Mucosa of rectum (tissue), 2 donors: ENCODE data around the gene PRKACA.
"Not testable (repeated sequence)": the region's sequence is repeated elsewhere in the genome, so short reads cannot be mapped to it uniquely, and the experiment has no call there.

Source experiments
- H3K27ac ChIP-seq, 2 donors: one replicate each; pipeline ENCODE4 v1.7.0; 2013; ENCODE audit warnings: inconsistent platforms in 2 of 2, low read depth in 2 of 2, low read length in 2 of 2
- H3K27me3 ChIP-seq, 2 donors: one replicate each; pipeline ENCODE4 v1.7.0; 2013; ENCODE audit warnings: low read length in 2 of 2; ENCODE audit not compliant: control insufficient read depth in 2 of 2, insufficient read depth in 2 of 2
- H3K36me3 ChIP-seq, 2 donors: one replicate each; pipeline ENCODE4 v1.7.0; 2013; ENCODE audit warnings: low read length in 2 of 2; ENCODE audit not compliant: control insufficient read depth in 2 of 2, insufficient read depth in 2 of 2
- H3K4me1 ChIP-seq, 2 donors: one replicate each; pipeline ENCODE4 v1.7.0; 2013; ENCODE audit warnings: low read length in 2 of 2, mild to moderate bottlenecking in 1 of 2; ENCODE audit not compliant: control insufficient read depth in 2 of 2, insufficient read depth in 2 of 2
- H3K4me3 ChIP-seq, 2 donors: one replicate each; pipeline ENCODE4 v1.7.0; 2013; ENCODE audit warnings: low read length in 2 of 2
- H3K9ac ChIP-seq, 2 donors: one replicate each; pipeline ENCODE4 v1.7.0; 2013; ENCODE audit warnings: low read length in 2 of 2, low read depth in 1 of 2, mild to moderate bottlenecking in 1 of 2
- H3K9me3 ChIP-seq, 2 donors: one replicate each; pipeline ENCODE4 v1.7.0; 2013; ENCODE audit warnings: low read length in 2 of 2; ENCODE audit not compliant: control insufficient read depth in 2 of 2
- donor health status: healthy.
- donor health status: Normal muscosa, but diverticular disease.

PRKACA gene

GRCh38 chr19:14050961-14051360, 66.6 kb downstream of the PRKACA start:
- not testable (repeated sequence) for H3K9ac ChIP-seq, H3K27me3 ChIP-seq, H3K27ac ChIP-seq, H3K36me3 ChIP-seq, H3K9me3 ChIP-seq, H3K4me1 ChIP-seq, H3K4me3 ChIP-seq

- Histone ChIP-seq H3K27ac (no peak overlapping the region), H3K9ac (no peak overlapping the region), H3K27me3 (no peaks in the 10 kb centered on the region), H3K9me3 (no peaks in the 10 kb centered on the region), H3K36me3 (peaks cover 0 to 2% of the 10 kb centered on the region in 2 donors), H3K4me3 (no peak overlapping the region), H3K4me1 (no peaks in the 10 kb centered on the region)
These were observed 67.0 kb downstream of the PRKACA start for GRCh38 chr19:14050512-14050911.

GRCh38 chr19:14048443-14049153, 69.0 kb downstream of the PRKACA start:
- H3K9ac ChIP-seq, result no peak overlapping the region
- no peak overlapping the region for H3K27ac ChIP-seq
- no peaks in the 10 kb centered on the region for H3K9me3 ChIP-seq
- H3K4me3 ChIP-seq, result no peak overlapping the region
- no peaks in the 10 kb centered on the region for H3K27me3 ChIP-seq
- peaks cover 0 to 2% of the 10 kb centered on the region in 2 donors for H3K36me3 ChIP-seq
- H3K4me1 ChIP-seq, result no peaks in the 10 kb centered on the region

- H3K27ac ChIP-seq, H3K4me1 ChIP-seq: not testable (repeated sequence)
These were observed 69.7 kb downstream of the PRKACA start for GRCh38 chr19:14047866-14048265.

GRCh38 chr19:14042659-14043608, 74.6 kb downstream of the PRKACA start:
- H3K4me1 ChIP-seq, H3K36me3 ChIP-seq, H3K27me3 ChIP-seq, H3K9me3 ChIP-seq, H3K9ac ChIP-seq, H3K4me3 ChIP-seq: not testable (repeated sequence)
- H3K27ac ChIP-seq, result peak overlapping the region; percentile 9 to 32

More at GRCh38 chr19:14047866-14048265, 69.7 kb downstream of the PRKACA start:
- not testable (repeated sequence) for H3K9me3 ChIP-seq, H3K9ac ChIP-seq, H3K27me3 ChIP-seq, H3K36me3 ChIP-seq, H3K4me3 ChIP-seq
